Breast epithelium (tissue), 4 donors: ENCODE measurements around the gene FAM177A1. TPM values are rescaled to one million over a fixed set of nuclear protein-coding genes. Genes with fewer than 3 reads are reported as not detected.

Experiments used
- DNase-seq, 2 donors: peaks; one replicate each; pipeline ENCODE4 v3.0.0-alpha.2; 2019; ENCODE audit warnings: low spot score in 2 of 2
- H3K27ac ChIP-seq, 2 donors: fragments of 200-600 bp; sonication (generic) in 1 of 2; one replicate each; pipeline ENCODE4 v1.5.1; 2016 to 2019; ENCODE audit warnings: mild to moderate bottlenecking in 1 of 2
- H3K27me3 ChIP-seq, 2 donors: fragments of 200-600 bp; sonication (generic) in 1 of 2; one replicate each; pipeline versions ENCODE4 v1.5.1 to v1.6.0; 2017 to 2019; ENCODE audit warnings: control low read depth in 1 of 2, mild to moderate bottlenecking in 1 of 2
- H3K36me3 ChIP-seq: fragments of 200-600 bp; one replicate; pipeline ENCODE4 v1.5.1; 2019
- H3K4me1 ChIP-seq, 2 donors: fragments of 200-600 bp; sonication (generic); one replicate each; pipeline ENCODE4 v1.5.1; 2016 to 2019; ENCODE audit warnings: control low read depth in 1 of 2
- H3K4me3 ChIP-seq, 3 donors: fragments of 200-600 bp; sonication (generic); 1 replicate in 2 of 3; 2 replicates in 1 of 3; pipeline ENCODE4 v1.5.1; 2016 to 2019; ENCODE audit warnings: mild to moderate bottlenecking in 3 of 3, moderate library complexity in 2 of 3
- H3K9me3 ChIP-seq, 2 donors: fragments of 200-600 bp; sonication (generic) in 1 of 2; one replicate each; pipeline ENCODE4 v1.5.1; 2016 to 2019; ENCODE audit warnings: control low read depth in 1 of 2
- POLR2A ChIP-seq: fragments of 450-650 bp; IDR thresholded peaks from one replicate; pipeline ENCODE4 v1.6.1; 2016; ENCODE audit warnings: antibody characterized with exemption, mild to moderate bottlenecking, moderate library complexity
- POLR2AphosphoS5 ChIP-seq, 3 donors: sonication (generic); formaldehyde crosslinking; IDR thresholded peaks; one replicate each; pipeline ENCODE4 v1.6.1; 2017; ENCODE audit warnings: antibody characterized with exemption in 3 of 3
- intact Hi-C: fragments of 100-400 bp; cut with DNase I; formaldehyde crosslinking; loops from one replicate; pipeline ENCODE4 v1.15.1; 2023; ENCODE audit warnings: low total_unique reads
- total RNA-seq, 3 donors: library from RNA; depleted of rRNA; stranded (reverse); fragments of >200 nt; gene quantifications; one replicate each; pipeline ENCODE4 v1.1.0, GENCODE V29; 2016
- TF ChIP-seq, protein P1 (sequence below), 3 donors: fragments of 450-650 bp; IDR thresholded peaks; one replicate each; pipeline ENCODE4 v1.5.1; 2016 to 2017; ENCODE audit warnings: antibody characterized with exemption in 3 of 3, mild to moderate bottlenecking in 3 of 3, moderate library complexity in 3 of 3

Gene FAM177A1
- total RNA-seq, 3 donors from 2014 or later = 34.4 to 54.0 (median 47.2) TPM

DNA sequence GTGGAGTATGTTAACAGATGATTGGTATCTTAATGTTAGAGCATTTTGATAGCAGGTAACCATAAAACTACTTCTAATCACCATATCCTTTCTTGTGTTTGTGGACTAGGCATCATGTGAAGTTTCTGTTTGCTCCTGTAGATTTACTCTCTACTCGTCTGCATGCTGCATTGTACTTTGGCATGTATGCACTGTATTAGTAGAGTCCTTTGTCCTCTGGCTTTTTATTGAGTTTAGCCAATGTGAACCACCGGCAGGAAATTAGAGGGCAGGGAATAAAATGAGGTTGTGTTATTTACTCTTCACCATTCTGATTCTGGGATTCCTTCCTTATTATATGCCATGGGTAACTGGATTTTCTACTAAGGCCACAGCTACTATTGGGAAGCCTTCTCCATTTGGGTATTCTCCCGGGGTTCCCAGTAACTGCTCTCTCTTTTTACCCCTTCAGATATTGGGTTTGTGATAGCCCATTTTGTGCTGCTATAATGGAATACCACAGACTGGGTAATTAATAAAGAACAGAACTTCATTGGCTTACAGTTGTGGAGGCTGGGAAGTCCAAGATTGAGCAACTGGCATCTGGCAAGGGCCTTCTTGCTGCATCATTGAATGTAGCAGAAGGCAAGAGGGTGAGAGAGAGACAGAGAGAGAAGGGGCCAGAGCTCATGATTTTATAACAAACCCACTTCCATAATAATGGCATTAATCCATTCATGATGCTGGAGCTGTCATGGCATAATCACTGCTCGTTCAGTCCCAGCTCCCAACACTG, 22.4 kb downstream of the FAM177A1 start:
- intact Hi-C loops = no loop called here
- Histone ChIP-seq H3K27me3 (no peaks in the 10 kb centered on the region), H3K9me3 (no peaks in the 10 kb centered on the region), H3K4me3 (no peak overlapping the region), H3K4me1 (no peaks in the 10 kb centered on the region), H3K27ac (no peak overlapping the region), H3K36me3 (peaks cover 6% of the 10 kb centered on the region)
- TF ChIP-seq POLR2A (no peak), POLR2AphosphoS5 (IDR thresholded peaks at IDR 0.05) (no peak)
- TF ChIP-seq, protein P1, sequence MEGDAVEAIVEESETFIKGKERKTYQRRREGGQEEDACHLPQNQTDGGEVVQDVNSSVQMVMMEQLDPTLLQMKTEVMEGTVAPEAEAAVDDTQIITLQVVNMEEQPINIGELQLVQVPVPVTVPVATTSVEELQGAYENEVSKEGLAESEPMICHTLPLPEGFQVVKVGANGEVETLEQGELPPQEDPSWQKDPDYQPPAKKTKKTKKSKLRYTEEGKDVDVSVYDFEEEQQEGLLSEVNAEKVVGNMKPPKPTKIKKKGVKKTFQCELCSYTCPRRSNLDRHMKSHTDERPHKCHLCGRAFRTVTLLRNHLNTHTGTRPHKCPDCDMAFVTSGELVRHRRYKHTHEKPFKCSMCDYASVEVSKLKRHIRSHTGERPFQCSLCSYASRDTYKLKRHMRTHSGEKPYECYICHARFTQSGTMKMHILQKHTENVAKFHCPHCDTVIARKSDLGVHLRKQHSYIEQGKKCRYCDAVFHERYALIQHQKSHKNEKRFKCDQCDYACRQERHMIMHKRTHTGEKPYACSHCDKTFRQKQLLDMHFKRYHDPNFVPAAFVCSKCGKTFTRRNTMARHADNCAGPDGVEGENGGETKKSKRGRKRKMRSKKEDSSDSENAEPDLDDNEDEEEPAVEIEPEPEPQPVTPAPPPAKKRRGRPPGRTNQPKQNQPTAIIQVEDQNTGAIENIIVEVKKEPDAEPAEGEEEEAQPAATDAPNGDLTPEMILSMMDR (IDR thresholded peaks at IDR 0.05) = no peak
- DNase-seq = no peak

DNA sequence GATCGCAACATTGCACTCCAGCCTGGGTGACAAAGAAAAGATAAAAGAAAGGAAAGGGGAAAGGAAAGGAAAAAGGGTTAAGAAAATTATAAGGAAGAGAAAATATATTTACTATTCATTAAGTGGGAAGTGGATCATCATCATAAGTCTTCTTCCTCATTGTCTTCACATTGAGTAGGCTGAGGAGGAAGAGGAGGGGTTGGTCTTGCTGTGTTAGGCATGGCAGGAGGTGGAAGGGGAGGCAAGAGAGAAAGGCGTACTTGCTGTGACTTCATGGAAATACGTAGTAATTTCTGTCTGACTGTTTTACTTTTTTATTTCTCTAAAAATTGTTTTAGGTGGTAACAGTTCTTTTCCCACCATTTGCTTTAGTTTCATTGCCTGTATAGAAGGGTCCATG, 26.2 kb downstream of the FAM177A1 start:
- Histone ChIP-seq H3K27me3 (no peaks in the 10 kb centered on the region), H3K36me3 (peaks cover 6% of the 10 kb centered on the region), H3K9me3 (no peaks in the 10 kb centered on the region)

DNA sequence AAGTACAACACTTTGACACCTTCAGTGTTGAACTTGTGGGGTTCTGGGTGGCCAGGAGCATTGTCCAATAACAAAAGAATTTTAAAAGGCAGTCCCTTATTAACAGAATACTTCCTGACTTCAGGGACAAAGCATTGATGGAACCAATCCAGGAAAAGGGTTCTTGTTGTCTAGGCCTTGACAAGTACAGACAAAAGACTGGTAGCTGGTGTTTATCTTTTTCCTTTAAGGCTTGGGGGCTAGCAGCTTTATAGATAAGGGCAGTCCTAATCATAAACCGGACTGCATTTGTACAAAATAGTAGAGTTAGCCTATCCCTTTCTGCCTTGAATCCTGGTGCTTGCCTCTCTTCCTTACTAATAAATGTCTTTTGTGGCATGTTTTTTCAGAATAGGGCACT, 27.4 kb downstream of the FAM177A1 start:
- DNase-seq = no peak
- Histone ChIP-seq H3K4me1 (no peaks in the 10 kb centered on the region), H3K27me3 (no peaks in the 10 kb centered on the region), H3K36me3 (peaks cover 8% of the 10 kb centered on the region), H3K4me3 (no peak overlapping the region), H3K9me3 (no peaks in the 10 kb centered on the region), H3K27ac (no peak overlapping the region)
- intact Hi-C loops = no loop called here
- TF ChIP-seq POLR2AphosphoS5 (IDR thresholded peaks at IDR 0.05) (no peak), POLR2A (no peak)
- TF ChIP-seq, protein P1 (IDR thresholded peaks at IDR 0.05) = no peak

More for the DNA sequence above, 26.2 kb downstream of the FAM177A1 start:
- intact Hi-C loops = no loop called here
- Histone ChIP-seq H3K4me1 (no peaks in the 10 kb centered on the region), H3K27ac (no peak overlapping the region), H3K4me3 (no peak overlapping the region)
- TF ChIP-seq POLR2A = no peak
- TF ChIP-seq, protein P1 (IDR thresholded peaks at IDR 0.05) = no peak
- TF ChIP-seq POLR2AphosphoS5 (IDR thresholded peaks at IDR 0.05) = no peak
- no peak for DNase-seq

DNA sequence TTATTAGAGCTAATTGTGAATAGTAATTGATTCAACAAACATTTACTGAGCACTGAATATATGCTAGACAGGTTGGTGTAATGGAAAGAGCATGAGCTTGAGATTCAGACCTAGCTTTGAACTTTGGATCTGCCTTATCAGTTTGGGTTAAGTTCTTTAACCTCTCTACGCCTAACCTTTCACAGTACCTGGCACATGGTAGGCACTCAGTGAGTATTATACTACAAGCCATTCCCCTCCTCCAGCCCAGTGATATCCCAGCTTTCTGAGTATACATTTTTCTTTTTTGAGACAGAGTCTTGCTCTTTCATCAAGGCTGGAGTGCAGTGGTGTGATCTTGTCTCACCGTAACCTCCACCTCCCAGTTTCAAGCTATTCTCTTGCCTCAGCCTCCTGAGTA, 32.0 kb downstream of the FAM177A1 start:
- no peaks in the 10 kb centered on the region for H3K4me1 ChIP-seq
- H3K9me3 ChIP-seq = no peaks in the 10 kb centered on the region
- intact Hi-C loops = no loop called here
- TF ChIP-seq POLR2A (no peak), POLR2AphosphoS5 (IDR thresholded peaks at IDR 0.05) (no peak)
- TF ChIP-seq, protein P1 (IDR thresholded peaks at IDR 0.05) = no peak
- no peak overlapping the region for H3K27ac ChIP-seq
- H3K4me3 ChIP-seq = no peak overlapping the region
- no peak for DNase-seq
- no peaks in the 10 kb centered on the region for H3K27me3 ChIP-seq
- H3K36me3 ChIP-seq = peaks cover 8% of the 10 kb centered on the region

DNA sequence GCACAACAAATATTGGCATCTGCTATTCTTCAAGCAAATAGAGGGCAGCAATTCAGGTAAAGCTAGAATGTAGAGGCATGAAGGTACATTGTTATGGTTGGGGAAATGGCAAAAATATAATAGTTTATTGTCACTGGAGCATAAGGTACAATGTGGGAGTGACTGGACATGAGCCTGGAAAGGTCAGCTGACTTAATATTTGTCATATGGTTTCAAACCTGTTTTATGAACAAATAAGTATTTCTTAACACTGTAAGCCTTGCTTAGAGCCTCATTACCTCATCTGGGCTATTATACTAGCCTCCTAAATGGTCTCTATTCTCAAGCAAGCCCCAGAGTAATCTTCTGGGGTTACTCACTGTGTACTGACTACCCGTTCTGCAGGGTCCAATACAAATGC, 33.7 kb downstream of the FAM177A1 start:
- intact Hi-C loops = no loop called here
- Histone ChIP-seq H3K9me3 (no peaks in the 10 kb centered on the region), H3K27me3 (no peaks in the 10 kb centered on the region), H3K4me1 (no peaks in the 10 kb centered on the region), H3K36me3 (peaks cover 10% of the 10 kb centered on the region), H3K4me3 (no peak overlapping the region), H3K27ac (no peak overlapping the region)
- TF ChIP-seq POLR2A = no peak
- TF ChIP-seq, protein P1 (IDR thresholded peaks at IDR 0.05) = no peak
- TF ChIP-seq POLR2AphosphoS5 (IDR thresholded peaks at IDR 0.05) = no peak
- no peak for DNase-seq
